ENCODE results near the gene RTN4R. TPM values are rescaled to one million over a fixed set of nuclear protein-coding genes. Genes with fewer than 3 reads are reported as not detected.
"Not testable (repeated sequence)": the region's sequence is repeated elsewhere in the genome, so short reads cannot be mapped to it uniquely, and the experiment has no call there.

RTN4R gene
- total and polyA plus RNA-seq, 2 experiments from 2014 or later: 10.6 to 38.4 TPM

DNA sequence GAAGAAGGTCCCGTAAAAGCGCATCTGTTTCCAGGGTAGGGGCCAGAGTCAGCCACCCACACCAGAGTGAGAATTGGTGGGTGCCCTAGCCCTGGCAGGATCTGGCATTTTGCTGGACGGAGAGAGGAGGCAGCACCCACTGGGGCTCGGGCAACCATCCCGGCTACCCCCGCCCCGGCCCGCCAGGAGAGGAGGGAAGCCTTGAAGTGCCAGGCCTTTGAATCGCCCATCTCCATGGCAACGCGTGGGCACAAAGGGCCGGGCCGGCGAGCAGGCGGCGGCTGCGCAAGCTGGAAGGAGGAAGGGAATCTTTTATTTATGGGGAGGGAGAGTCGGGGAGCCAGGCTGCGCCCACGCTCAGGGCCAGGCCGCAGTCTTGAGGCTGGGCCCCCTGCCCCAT, 12.0 kb upstream of the RTN4R start:
- not testable (repeated sequence) for H3F3A ChIP-seq (replicated peaks; ENCODE audit: low read depth); DNase-seq (ENCODE audit: low spot score); H3K4me1 ChIP-seq (ENCODE audit: insufficient read depth); H2AFZ ChIP-seq; H3K27me3 Mint-ChIP-seq (ENCODE audit: insufficient read depth, low read depth, poor library complexity); H4K20me1 ChIP-seq (replicated peaks; ENCODE audit: insufficient read depth); H3K9me3 Mint-ChIP-seq; ATAC-seq; H3K36me3 Mint-ChIP-seq (ENCODE audit: low read depth); H3K4me1 Mint-ChIP-seq; H3K36me3 ChIP-seq (ENCODE audit: insufficient read depth); H3K9me2 ChIP-seq (ENCODE audit: insufficient read depth); H3K4me3 ChIP-seq; H3K27me3 ChIP-seq (ENCODE audit: insufficient read depth); H3K27ac Mint-ChIP-seq; H3K79me2 ChIP-seq (replicated peaks; ENCODE audit: insufficient read depth); H3K27ac ChIP-seq (ENCODE audit: low read depth); H3K4me3 Mint-ChIP-seq; H3K4me2 ChIP-seq

DNA sequence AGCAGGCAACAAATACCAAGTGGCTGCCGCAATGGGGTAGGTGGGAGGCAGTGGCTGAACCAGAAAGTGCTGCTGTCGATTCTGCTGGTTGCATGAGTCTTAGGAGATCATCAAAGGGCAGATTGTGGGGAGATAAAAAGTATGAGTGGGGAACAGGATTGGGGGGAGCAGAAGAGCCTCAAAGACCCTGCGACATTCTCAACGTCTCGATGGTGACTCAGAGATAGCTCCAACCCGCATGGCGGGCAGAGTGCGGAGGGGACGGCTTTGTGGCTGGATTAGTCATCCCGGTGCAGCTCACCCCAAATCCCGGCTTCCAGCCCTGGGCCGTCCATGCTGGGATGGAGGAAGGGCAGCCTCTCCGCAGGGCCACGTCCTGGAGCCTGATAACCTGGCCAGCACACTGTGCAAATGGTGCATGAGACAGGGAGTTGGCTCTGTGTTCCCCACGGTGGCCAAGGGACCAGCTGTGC, 11.6 kb upstream of the RTN4R start:
- H4K20me1 ChIP-seq (replicated peaks; ENCODE audit: insufficient read depth): no peaks in the 10 kb centered on the region
- H3K9me2 ChIP-seq (ENCODE audit: insufficient read depth): no peaks in the 10 kb centered on the region
- Mint-ChIP-seq H3K36me3 (ENCODE audit: low read depth) (no peaks in the 10 kb centered on the region), H3K4me1 (peaks cover 4% of the 10 kb centered on the region), H3K4me3 (no peak overlapping the region), H3K27ac (no peak overlapping the region), H3K9me3 (no peaks in the 10 kb centered on the region), H3K27me3 (ENCODE audit: insufficient read depth, low read depth, poor library complexity) (no peaks in the 10 kb centered on the region)
- H3K27me3 ChIP-seq (ENCODE audit: insufficient read depth): no peaks in the 10 kb centered on the region
- H2AFZ ChIP-seq: no peak overlapping the region
- H3K79me2 ChIP-seq (replicated peaks; ENCODE audit: insufficient read depth): no peaks in the 10 kb centered on the region
- DNase-seq (ENCODE audit: low spot score) (no peak), ATAC-seq (no peak)
- no peak overlapping the region for H3K4me2 ChIP-seq
- H3K36me3 ChIP-seq (ENCODE audit: insufficient read depth): no peaks in the 10 kb centered on the region
- H3K4me1 ChIP-seq (ENCODE audit: insufficient read depth): no peaks in the 10 kb centered on the region; the same call in 1 of the 2 replicates
- H3K27ac ChIP-seq (ENCODE audit: low read depth): no peak overlapping the region
- TF ChIP-seq ZNF331 (CRISPR knock-in tag; IDR thresholded peaks at IDR 0.05; ENCODE audit: low read depth) (no peak), NANOG (IDR thresholded peaks at IDR 0.05; ENCODE audit: borderline replicate concordance) (no peak), CREB1 (CRISPR knock-in tag; IDR thresholded peaks at IDR 0.05; ENCODE audit: low read depth) (no peak), REST (IDR thresholded peaks at IDR 0.05; ENCODE audit: unreplicated experiment) (no peak)
- TF ChIP-seq, protein P1, sequence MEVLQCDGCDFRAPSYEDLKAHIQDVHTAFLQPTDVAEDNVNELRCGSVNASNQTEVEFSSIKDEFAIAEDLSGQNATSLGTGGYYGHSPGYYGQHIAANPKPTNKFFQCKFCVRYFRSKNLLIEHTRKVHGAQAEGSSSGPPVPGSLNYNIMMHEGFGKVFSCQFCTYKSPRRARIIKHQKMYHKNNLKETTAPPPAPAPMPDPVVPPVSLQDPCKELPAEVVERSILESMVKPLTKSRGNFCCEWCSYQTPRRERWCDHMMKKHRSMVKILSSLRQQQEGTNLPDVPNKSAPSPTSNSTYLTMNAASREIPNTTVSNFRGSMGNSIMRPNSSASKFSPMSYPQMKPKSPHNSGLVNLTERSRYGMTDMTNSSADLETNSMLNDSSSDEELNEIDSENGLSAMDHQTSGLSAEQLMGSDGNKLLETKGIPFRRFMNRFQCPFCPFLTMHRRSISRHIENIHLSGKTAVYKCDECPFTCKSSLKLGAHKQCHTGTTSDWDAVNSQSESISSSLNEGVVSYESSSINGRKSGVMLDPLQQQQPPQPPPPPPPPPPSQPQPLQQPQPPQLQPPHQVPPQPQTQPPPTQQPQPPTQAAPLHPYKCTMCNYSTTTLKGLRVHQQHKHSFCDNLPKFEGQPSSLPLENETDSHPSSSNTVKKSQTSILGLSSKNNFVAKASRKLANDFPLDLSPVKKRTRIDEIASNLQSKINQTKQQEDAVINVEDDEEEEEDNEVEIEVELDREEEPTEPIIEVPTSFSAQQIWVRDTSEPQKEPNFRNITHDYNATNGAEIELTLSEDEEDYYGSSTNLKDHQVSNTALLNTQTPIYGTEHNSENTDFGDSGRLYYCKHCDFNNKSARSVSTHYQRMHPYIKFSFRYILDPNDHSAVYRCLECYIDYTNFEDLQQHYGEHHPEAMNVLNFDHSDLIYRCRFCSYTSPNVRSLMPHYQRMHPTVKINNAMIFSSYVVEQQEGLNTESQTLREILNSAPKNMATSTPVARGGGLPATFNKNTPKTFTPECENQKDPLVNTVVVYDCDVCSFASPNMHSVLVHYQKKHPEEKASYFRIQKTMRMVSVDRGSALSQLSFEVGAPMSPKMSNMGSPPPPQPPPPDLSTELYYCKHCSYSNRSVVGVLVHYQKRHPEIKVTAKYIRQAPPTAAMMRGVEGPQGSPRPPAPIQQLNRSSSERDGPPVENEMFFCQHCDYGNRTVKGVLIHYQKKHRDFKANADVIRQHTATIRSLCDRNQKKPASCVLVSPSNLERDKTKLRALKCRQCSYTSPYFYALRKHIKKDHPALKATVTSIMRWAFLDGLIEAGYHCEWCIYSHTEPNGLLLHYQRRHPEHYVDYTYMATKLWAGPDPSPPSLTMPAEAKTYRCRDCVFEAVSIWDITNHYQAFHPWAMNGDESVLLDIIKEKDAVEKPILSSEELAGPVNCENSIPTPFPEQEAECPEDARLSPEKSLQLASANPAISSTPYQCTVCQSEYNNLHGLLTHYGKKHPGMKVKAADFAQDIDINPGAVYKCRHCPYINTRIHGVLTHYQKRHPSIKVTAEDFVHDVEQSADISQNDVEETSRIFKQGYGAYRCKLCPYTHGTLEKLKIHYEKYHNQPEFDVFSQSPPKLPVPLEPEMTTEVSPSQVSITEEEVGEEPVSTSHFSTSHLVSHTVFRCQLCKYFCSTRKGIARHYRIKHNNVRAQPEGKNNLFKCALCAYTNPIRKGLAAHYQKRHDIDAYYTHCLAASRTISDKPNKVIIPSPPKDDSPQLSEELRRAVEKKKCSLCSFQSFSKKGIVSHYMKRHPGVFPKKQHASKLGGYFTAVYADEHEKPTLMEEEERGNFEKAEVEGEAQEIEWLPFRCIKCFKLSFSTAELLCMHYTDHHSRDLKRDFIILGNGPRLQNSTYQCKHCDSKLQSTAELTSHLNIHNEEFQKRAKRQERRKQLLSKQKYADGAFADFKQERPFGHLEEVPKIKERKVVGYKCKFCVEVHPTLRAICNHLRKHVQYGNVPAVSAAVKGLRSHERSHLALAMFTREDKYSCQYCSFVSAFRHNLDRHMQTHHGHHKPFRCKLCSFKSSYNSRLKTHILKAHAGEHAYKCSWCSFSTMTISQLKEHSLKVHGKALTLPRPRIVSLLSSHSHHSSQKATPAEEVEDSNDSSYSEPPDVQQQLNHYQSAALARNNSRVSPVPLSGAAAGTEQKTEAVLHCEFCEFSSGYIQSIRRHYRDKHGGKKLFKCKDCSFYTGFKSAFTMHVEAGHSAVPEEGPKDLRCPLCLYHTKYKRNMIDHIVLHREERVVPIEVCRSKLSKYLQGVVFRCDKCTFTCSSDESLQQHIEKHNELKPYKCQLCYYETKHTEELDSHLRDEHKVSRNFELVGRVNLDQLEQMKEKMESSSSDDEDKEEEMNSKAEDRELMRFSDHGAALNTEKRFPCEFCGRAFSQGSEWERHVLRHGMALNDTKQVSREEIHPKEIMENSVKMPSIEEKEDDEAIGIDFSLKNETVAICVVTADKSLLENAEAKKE (CRISPR knock-in tag; IDR thresholded peaks at IDR 0.05): no peak
- TF ChIP-seq, protein P2, sequence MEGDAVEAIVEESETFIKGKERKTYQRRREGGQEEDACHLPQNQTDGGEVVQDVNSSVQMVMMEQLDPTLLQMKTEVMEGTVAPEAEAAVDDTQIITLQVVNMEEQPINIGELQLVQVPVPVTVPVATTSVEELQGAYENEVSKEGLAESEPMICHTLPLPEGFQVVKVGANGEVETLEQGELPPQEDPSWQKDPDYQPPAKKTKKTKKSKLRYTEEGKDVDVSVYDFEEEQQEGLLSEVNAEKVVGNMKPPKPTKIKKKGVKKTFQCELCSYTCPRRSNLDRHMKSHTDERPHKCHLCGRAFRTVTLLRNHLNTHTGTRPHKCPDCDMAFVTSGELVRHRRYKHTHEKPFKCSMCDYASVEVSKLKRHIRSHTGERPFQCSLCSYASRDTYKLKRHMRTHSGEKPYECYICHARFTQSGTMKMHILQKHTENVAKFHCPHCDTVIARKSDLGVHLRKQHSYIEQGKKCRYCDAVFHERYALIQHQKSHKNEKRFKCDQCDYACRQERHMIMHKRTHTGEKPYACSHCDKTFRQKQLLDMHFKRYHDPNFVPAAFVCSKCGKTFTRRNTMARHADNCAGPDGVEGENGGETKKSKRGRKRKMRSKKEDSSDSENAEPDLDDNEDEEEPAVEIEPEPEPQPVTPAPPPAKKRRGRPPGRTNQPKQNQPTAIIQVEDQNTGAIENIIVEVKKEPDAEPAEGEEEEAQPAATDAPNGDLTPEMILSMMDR (conservative IDR thresholded peaks at IDR 0.05; ENCODE audit: low read depth in 2 of 2): no peak
- no peak overlapping the region for H3K4me3 ChIP-seq
- no peaks in the 10 kb centered on the region for H3F3A ChIP-seq (replicated peaks; ENCODE audit: low read depth)
